ENCODE data around the gene RTN4RL2.

The RTN4RL2 gene

DNA sequence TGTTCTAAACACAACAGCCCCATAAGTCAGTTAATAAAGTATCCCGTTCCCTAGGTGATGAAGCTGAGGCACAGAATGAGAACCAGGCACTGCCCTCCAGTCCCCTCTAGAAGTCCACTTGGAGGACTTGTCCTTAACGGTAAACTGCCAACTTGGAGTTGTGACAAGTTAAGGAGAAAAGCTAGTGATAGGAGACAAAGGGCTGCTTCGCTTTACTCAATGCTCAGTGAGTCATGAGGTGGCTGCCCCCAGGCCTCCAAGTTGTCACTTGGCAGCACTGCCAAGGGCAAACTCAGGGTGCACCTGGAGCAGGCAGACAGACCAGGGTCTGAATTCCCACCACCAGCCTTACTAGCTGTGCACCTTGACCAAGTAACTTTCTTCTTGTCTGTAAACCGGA, 41.6 kb downstream of the RTN4RL2 start:
- Histone ChIP-seq H3K4me2 (ENCODE audit: low read length) (no peak overlapping the region), H3K4me3 (ENCODE audit: low read length) (no peak overlapping the region), H3K9me3 (ENCODE audit: control insufficient read depth, insufficient read depth, low read length) (no peaks in the 10 kb centered on the region), H3K4me1 (ENCODE audit: control insufficient read depth, low read length) (no peaks in the 10 kb centered on the region), H3K36me3 (ENCODE audit: control insufficient read depth, low read length) (peaks cover 43% of the 10 kb centered on the region; the same call in 1 of the 2 replicates), H4K20me1 (ENCODE audit: control insufficient read depth, insufficient read depth, low read depth, low read length) (no peaks in the 10 kb centered on the region), H3K79me2 (ENCODE audit: control insufficient read depth, low read length) (no peaks in the 10 kb centered on the region; the same call in 1 of the 2 replicates), H3F3A (ENCODE audit: control insufficient read depth, insufficient read depth) (no peaks in the 10 kb centered on the region), H3K27me3 (ENCODE audit: control insufficient read depth, low read length) (no peaks in the 10 kb centered on the region), H3K27ac (ENCODE audit: low read depth, low read length) (no peak overlapping the region), H3K9me2 (replicated peaks; ENCODE audit: control insufficient read depth, low read length) (no peaks in the 10 kb centered on the region)
- no peak for TF ChIP-seq EZH2phosphoT487 (IDR thresholded peaks at IDR 0.05; ENCODE audit: borderline replicate concordance, low read length)
- TF ChIP-seq, protein P1, sequence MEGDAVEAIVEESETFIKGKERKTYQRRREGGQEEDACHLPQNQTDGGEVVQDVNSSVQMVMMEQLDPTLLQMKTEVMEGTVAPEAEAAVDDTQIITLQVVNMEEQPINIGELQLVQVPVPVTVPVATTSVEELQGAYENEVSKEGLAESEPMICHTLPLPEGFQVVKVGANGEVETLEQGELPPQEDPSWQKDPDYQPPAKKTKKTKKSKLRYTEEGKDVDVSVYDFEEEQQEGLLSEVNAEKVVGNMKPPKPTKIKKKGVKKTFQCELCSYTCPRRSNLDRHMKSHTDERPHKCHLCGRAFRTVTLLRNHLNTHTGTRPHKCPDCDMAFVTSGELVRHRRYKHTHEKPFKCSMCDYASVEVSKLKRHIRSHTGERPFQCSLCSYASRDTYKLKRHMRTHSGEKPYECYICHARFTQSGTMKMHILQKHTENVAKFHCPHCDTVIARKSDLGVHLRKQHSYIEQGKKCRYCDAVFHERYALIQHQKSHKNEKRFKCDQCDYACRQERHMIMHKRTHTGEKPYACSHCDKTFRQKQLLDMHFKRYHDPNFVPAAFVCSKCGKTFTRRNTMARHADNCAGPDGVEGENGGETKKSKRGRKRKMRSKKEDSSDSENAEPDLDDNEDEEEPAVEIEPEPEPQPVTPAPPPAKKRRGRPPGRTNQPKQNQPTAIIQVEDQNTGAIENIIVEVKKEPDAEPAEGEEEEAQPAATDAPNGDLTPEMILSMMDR (IDR thresholded peaks at IDR 0.05; ENCODE audit: low read depth, low read length, poor library complexity, severe bottlenecking) = no peak

DNA sequence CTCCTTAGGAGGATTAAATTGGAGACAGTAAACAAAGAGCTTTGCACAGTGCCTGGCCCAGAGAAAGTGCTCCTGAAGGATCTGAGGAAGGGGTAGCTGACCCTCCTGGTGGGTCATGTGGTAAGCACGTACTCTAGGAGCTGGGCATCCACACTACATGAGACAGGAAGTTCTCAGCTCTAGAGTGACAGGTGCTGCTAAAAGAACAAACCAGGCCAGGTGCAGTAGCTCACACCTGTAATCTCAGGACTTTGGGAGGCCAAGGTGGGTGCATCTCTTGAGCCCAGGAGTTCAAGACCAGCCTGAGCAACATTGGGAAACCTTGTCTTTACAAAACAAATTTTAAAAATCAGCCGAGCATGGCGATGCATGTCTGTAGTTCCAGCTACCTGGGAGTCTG, 42.0 kb downstream of the RTN4RL2 start:
- H4K20me1 ChIP-seq (ENCODE audit: control insufficient read depth, insufficient read depth, low read depth, low read length) = no peaks in the 10 kb centered on the region
- TF ChIP-seq, protein P1 (IDR thresholded peaks at IDR 0.05; ENCODE audit: low read depth, low read length, poor library complexity, severe bottlenecking) = no peak
- no peak overlapping the region for H3K27ac ChIP-seq (ENCODE audit: low read depth, low read length)
- H3F3A ChIP-seq (ENCODE audit: control insufficient read depth, insufficient read depth) = no peaks in the 10 kb centered on the region
- no peaks in the 10 kb centered on the region for H3K27me3 ChIP-seq (ENCODE audit: control insufficient read depth, low read length)
- H3K36me3 ChIP-seq (ENCODE audit: control insufficient read depth, low read length) = peaks cover 43% of the 10 kb centered on the region; the same call in 1 of the 2 replicates
- no peaks in the 10 kb centered on the region for H3K9me3 ChIP-seq (ENCODE audit: control insufficient read depth, insufficient read depth, low read length)
- H3K4me1 ChIP-seq (ENCODE audit: control insufficient read depth, low read length) = no peaks in the 10 kb centered on the region
- H3K79me2 ChIP-seq (ENCODE audit: control insufficient read depth, low read length) = no peaks in the 10 kb centered on the region; the same call in 1 of the 2 replicates
- no peaks in the 10 kb centered on the region for H3K9me2 ChIP-seq (replicated peaks; ENCODE audit: control insufficient read depth, low read length)
- no peak overlapping the region for H3K4me2 ChIP-seq (ENCODE audit: low read length)
- H3K4me3 ChIP-seq (ENCODE audit: low read length) = no peak overlapping the region

DNA sequence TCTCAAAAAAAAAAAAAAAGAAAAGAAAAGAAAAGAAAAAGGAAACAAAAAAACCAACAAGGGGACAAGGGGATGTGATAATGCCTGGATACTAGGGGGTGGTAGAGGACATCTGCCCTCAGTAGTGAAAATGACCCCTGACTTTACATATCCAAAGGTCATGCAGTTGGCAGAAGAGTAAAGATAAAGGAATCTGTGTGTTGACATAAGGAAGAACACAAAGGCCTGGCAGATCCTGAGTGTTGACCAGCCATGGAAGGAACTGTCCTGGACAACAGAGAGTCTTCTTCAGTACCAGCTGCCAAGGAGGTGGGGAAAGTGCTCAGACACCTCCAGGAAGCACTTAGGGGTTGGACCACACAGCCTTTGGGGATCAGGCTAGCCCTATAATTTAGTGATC, 42.5 kb downstream of the RTN4RL2 start:
- no peaks in the 10 kb centered on the region for H3K9me3 ChIP-seq (ENCODE audit: control insufficient read depth, insufficient read depth, low read length)
- H3K27ac ChIP-seq (ENCODE audit: low read depth, low read length) = no peak overlapping the region
- H3K36me3 ChIP-seq (ENCODE audit: control insufficient read depth, low read length) = peaks cover 46% of the 10 kb centered on the region; the same call in 1 of the 2 replicates
- no peaks in the 10 kb centered on the region; the same call in none of the 2 replicates for H3K79me2 ChIP-seq (ENCODE audit: control insufficient read depth, low read length)
- no peaks in the 10 kb centered on the region for H4K20me1 ChIP-seq (ENCODE audit: control insufficient read depth, insufficient read depth, low read depth, low read length)
- no peaks in the 10 kb centered on the region for H3K4me1 ChIP-seq (ENCODE audit: control insufficient read depth, low read length)
- H3K4me3 ChIP-seq (ENCODE audit: low read length) = no peak overlapping the region
- H3F3A ChIP-seq (ENCODE audit: control insufficient read depth, insufficient read depth) = no peaks in the 10 kb centered on the region
- H3K27me3 ChIP-seq (ENCODE audit: control insufficient read depth, low read length) = no peaks in the 10 kb centered on the region
- H3K4me2 ChIP-seq (ENCODE audit: low read length) = no peak overlapping the region
- no peaks in the 10 kb centered on the region for H3K9me2 ChIP-seq (replicated peaks; ENCODE audit: control insufficient read depth, low read length)
- TF ChIP-seq EZH2phosphoT487 (IDR thresholded peaks at IDR 0.05; ENCODE audit: borderline replicate concordance, low read length) = no peak
- TF ChIP-seq, protein P1 (IDR thresholded peaks at IDR 0.05; ENCODE audit: low read depth, low read length, poor library complexity, severe bottlenecking) = no peak

All from DOHH2 (cell line).